ENCODE data around the gene LRIG1. TPM values are rescaled to one million over a fixed set of nuclear protein-coding genes. Genes with fewer than 3 reads are reported as not detected.

Gene LRIG1
- total RNA-seq, 4 donors from 2014 or later, result 48.6 to 58.6 (median 52.5) TPM

GRCh38 chr3:66367979-66368378 lies 132.8 kb downstream of the LRIG1 start:
- no peak overlapping the region for H3K4me3 ChIP-seq
- no peaks in the 10 kb centered on the region for H3K27me3 ChIP-seq
- H3K9me3 ChIP-seq, result no peaks in the 10 kb centered on the region
- TF ChIP-seq CTCF (IDR thresholded peaks at IDR 0.05), result no peak
- TF ChIP-seq EP300 (IDR thresholded peaks at IDR 0.05), result no peak
- no peak for TF ChIP-seq POLR2A (IDR thresholded peaks at IDR 0.05)
- DNase-seq (ENCODE audit: low spot score in 2 of 2), result no peak
- no peak overlapping the region for H3K27ac ChIP-seq
- H3K36me3 ChIP-seq, result peaks cover 0 to 17% (median 0%) of the 10 kb centered on the region in 3 donors
- no peaks in the 10 kb centered on the region for H3K4me1 ChIP-seq
- 69 to 75% methylated on average over 3 of the region's 3 CpGs for WGBS, 2 donors

- TF ChIP-seq POLR2A (IDR thresholded peaks at IDR 0.05) (no peak), EP300 (IDR thresholded peaks at IDR 0.05) (no peak), CTCF (IDR thresholded peaks at IDR 0.05) (no peak)
- H3K27me3 ChIP-seq, result no peaks in the 10 kb centered on the region
- DNase-seq (ENCODE audit: low spot score in 2 of 2), result no peak
- no peaks in the 10 kb centered on the region for H3K4me1 ChIP-seq
- no peak overlapping the region for H3K27ac ChIP-seq
- H3K9me3 ChIP-seq, result no peaks in the 10 kb centered on the region
- WGBS, 2 donors, result 97 to 98% methylated on average over 7 of the region's 7 CpGs
- no peak overlapping the region for H3K4me3 ChIP-seq
- peaks cover 0 to 17% (median 0%) of the 10 kb centered on the region in 3 donors for H3K36me3 ChIP-seq
These were observed 134.1 kb downstream of the LRIG1 start for GRCh38 chr3:66366747-66367146.

GRCh38 chr3:66365080-66365479 lies 135.7 kb downstream of the LRIG1 start:
- DNase-seq (ENCODE audit: low spot score in 2 of 2), result no peak
- Histone ChIP-seq H3K4me3 (no peak overlapping the region), H3K4me1 (no peaks in the 10 kb centered on the region), H3K27me3 (no peaks in the 10 kb centered on the region), H3K9me3 (no peaks in the 10 kb centered on the region), H3K36me3 (peaks cover 0 to 1% (median 0%) of the 10 kb centered on the region in 3 donors), H3K27ac (no peak overlapping the region)
- no peak for TF ChIP-seq CTCF (IDR thresholded peaks at IDR 0.05)
- no peak for TF ChIP-seq POLR2A (IDR thresholded peaks at IDR 0.05)
- no peak for TF ChIP-seq EP300 (IDR thresholded peaks at IDR 0.05)
- 80 to 89% methylated on average over 5 of the region's 5 CpGs for WGBS, 2 donors

- 82 to 88% methylated on average over 6 of the region's 6 CpGs for WGBS, 2 donors
- TF ChIP-seq POLR2A (IDR thresholded peaks at IDR 0.05) (no peak), CTCF (IDR thresholded peaks at IDR 0.05) (no peak), EP300 (IDR thresholded peaks at IDR 0.05) (no peak)
- DNase-seq (ENCODE audit: low spot score in 2 of 2), result no peak
- H3K9me3 ChIP-seq, result no peaks in the 10 kb centered on the region
- H3K27ac ChIP-seq, result no peak overlapping the region
- H3K27me3 ChIP-seq, result no peaks in the 10 kb centered on the region
- H3K4me3 ChIP-seq, result no peak overlapping the region
- no peaks in the 10 kb centered on the region for H3K4me1 ChIP-seq
- no peaks in the 10 kb centered on the region for H3K36me3 ChIP-seq
These were observed 137.7 kb downstream of the LRIG1 start for GRCh38 chr3:66363148-66363547.

GRCh38 chr3:66362541-66362941 lies 138.3 kb downstream of the LRIG1 start:
- Histone ChIP-seq H3K27me3 (no peaks in the 10 kb centered on the region), H3K9me3 (no peaks in the 10 kb centered on the region), H3K36me3 (no peaks in the 10 kb centered on the region), H3K4me3 (no peak overlapping the region), H3K27ac (no peak overlapping the region), H3K4me1 (no peaks in the 10 kb centered on the region)
- 56 to 63% methylated on average over 3 of the region's 3 CpGs for WGBS, 2 donors
- TF ChIP-seq POLR2A (IDR thresholded peaks at IDR 0.05), result no peak
- DNase-seq (ENCODE audit: low spot score in 2 of 2), result no peak

- Histone ChIP-seq H3K27ac (no peak overlapping the region), H3K9me3 (no peaks in the 10 kb centered on the region), H3K4me1 (no peaks in the 10 kb centered on the region), H3K27me3 (no peaks in the 10 kb centered on the region), H3K36me3 (no peaks in the 10 kb centered on the region), H3K4me3 (no peak overlapping the region)
- 96 to 98% methylated on average over 5 of the region's 5 CpGs for WGBS, 2 donors
- TF ChIP-seq CTCF (IDR thresholded peaks at IDR 0.05) (no peak), EP300 (IDR thresholded peaks at IDR 0.05) (no peak), POLR2A (IDR thresholded peaks at IDR 0.05) (no peak)
- DNase-seq (ENCODE audit: low spot score in 2 of 2), result no peak
These were observed 139.5 kb downstream of the LRIG1 start for GRCh38 chr3:66361356-66361755.

Measured in tibial nerve (tissue), 4 donors.